Endothelial cell of umbilical vein (primary cell): ENCODE measurements around the gene COL4A1.

Experiments
- CTCF ChIP-seq, 2 donors: IDR thresholded peaks; 1 replicate in 1 of 2; 2 replicates in 1 of 2; pipeline ENCODE4 v1.5.1; 2011; ENCODE audit warnings: low read length in 2 of 2, mild to moderate bottlenecking in 2 of 2, moderate library complexity in 2 of 2, control low read depth in 1 of 2, inconsistent platforms in 1 of 2, low read depth in 1 of 2; ENCODE audit not compliant: insufficient read depth in 1 of 2; ENCODE audit errors: extremely low read depth in 1 of 2
- EZH2 ChIP-seq: IDR thresholded peaks from 2 replicates; pipeline ENCODE4 v1.6.1; 2012; ENCODE audit warnings: borderline replicate concordance, low read depth, mild to moderate bottlenecking, moderate library complexity, low read length, inconsistent platforms; ENCODE audit not compliant: severe bottlenecking
- GATA2 ChIP-seq: IDR thresholded peaks from 2 replicates; pipeline ENCODE4 v1.7.0; 2011; ENCODE audit warnings: low read depth, mild to moderate bottlenecking, moderate library complexity, mixed read lengths, low read length; ENCODE audit not compliant: insufficient read length, insufficient read depth
- JUN ChIP-seq: IDR thresholded peaks from 2 replicates; pipeline ENCODE4 v1.6.1; 2011; ENCODE audit warnings: borderline replicate concordance, low read depth; ENCODE audit not compliant: insufficient read length, insufficient read depth
- MAX ChIP-seq: IDR thresholded peaks from 2 replicates; pipeline ENCODE4 v1.6.1; 2011; ENCODE audit not compliant: insufficient read depth, insufficient read length
- POLR2A ChIP-seq: IDR thresholded peaks from 2 replicates; pipeline ENCODE4 v1.6.1; 2012; ENCODE audit warnings: low read depth, mild to moderate bottlenecking, control low read depth, low read length
- POLR2AphosphoS5 ChIP-seq: IDR thresholded peaks from 2 replicates; pipeline ENCODE4 v1.6.1; 2012; ENCODE audit warnings: low read depth, mild to moderate bottlenecking, control low read depth, low read length, moderate library complexity; ENCODE audit not compliant: insufficient read depth

- no peak for TF ChIP-seq POLR2A
- no peak for TF ChIP-seq CTCF (IDR thresholded peaks at IDR 0.05; ENCODE audit: extremely low read depth in 1 of 2, insufficient read depth in 1 of 2, low read depth in 1 of 2, low read length in 2 of 2)
- TF ChIP-seq GATA2: peak; percentile 55
- no peak for TF ChIP-seq EZH2
- no peak for TF ChIP-seq MAX
- TF ChIP-seq POLR2AphosphoS5: no peak
- TF ChIP-seq JUN: no peak
Measured at GRCh38 chr13:110351636-110352420, 44.9 kb upstream of the COL4A1 start.
